Body of pancreas (tissue), 4 donors: ENCODE data around the gene GGA1. TPM values are rescaled to one million over a fixed set of nuclear protein-coding genes. Genes with fewer than 3 reads are reported as not detected.

ENCODE experiments used
- ATAC-seq: fragments of 150-250 bp; one replicate; pipeline ENCODE4 v1.9.1; 2016
- DNase-seq, 4 donors: peaks; one replicate each; pipeline ENCODE4 v3.0.0-alpha.2; 2019
- H3K27ac ChIP-seq, 4 donors: fragments of 200-600 bp; sonication (generic); 1 replicate in 3 of 4; 2 replicates in 1 of 4; pipeline versions ENCODE4 v1.5.1 to v1.6.1; 2016 to 2019; ENCODE audit warnings: mild to moderate bottlenecking in 1 of 4, mixed read lengths in 1 of 4, moderate library complexity in 1 of 4
- H3K27me3 ChIP-seq, 2 donors: fragments of 200-600 bp; sonication (generic); one replicate each; pipeline ENCODE4 v1.6.0; 2016; ENCODE audit warnings: mild to moderate bottlenecking in 1 of 2
- H3K36me3 ChIP-seq, 2 donors: fragments of 200-600 bp; sonication (generic); replicated peaks in 1 of 2; 2 replicates each; pipeline ENCODE4 v1.5.1; 2016; ENCODE audit warnings: low read depth in 2 of 2; ENCODE audit not compliant: insufficient read depth in 1 of 2
- H3K4me1 ChIP-seq: fragments of 200-600 bp; sonication (generic); one replicate; pipeline ENCODE4 v1.6.0; 2016
- H3K4me3 ChIP-seq, 2 donors: fragments of 200-600 bp; sonication (generic); 1 replicate in 1 of 2; 2 replicates in 1 of 2; pipeline ENCODE4 v1.5.1; 2016 to 2019
- H3K9me3 ChIP-seq, 3 donors: fragments of 200-600 bp; sonication (generic); 1 replicate in 2 of 3; 2 replicates in 1 of 3; pipeline ENCODE4 v1.5.1; 2016
- CTCF ChIP-seq, 7 experiments: fragments of 450-650 bp in 4 of 7; fragments of 200-600 bp in 3 of 7; sonication (generic) in 3 of 7; IDR thresholded peaks; one replicate each; pipeline ENCODE4 v1.5.1; 2016 to 2019; ENCODE audit warnings: antibody characterized with exemption in 7 of 7
- POLR2A ChIP-seq, 3 donors: fragments of 450-650 bp; IDR thresholded peaks; one replicate each; pipeline ENCODE4 v1.6.1; 2016; ENCODE audit warnings: antibody characterized with exemption in 3 of 3, mild to moderate bottlenecking in 2 of 3
- WGBS, 2 donors: methylation state at CpG; one replicate each; pipeline ENCODE4 v1.1.5; 2017; 5-methylcytosine and 5-hydroxymethylcytosine counted together
- intact Hi-C: fragments of 100-400 bp; cut with DNase I; formaldehyde crosslinking; loops from one replicate; pipeline ENCODE4 v1.15.1; 2023
- total RNA-seq, 2 donors: library from RNA; depleted of rRNA; stranded (reverse); fragments of >200 nt; gene quantifications; one replicate each; pipeline ENCODE4 v1.1.0, GENCODE V29; 2016

Gene GGA1
- total RNA-seq, 2 donors from 2014 or later, result 38.4 to 42.5 TPM

- no peaks in the 10 kb centered on the region for H3K27me3 ChIP-seq
- ATAC-seq (peak; percentile 71), DNase-seq (peak; percentile 81 to 95 (median 92))
- intact Hi-C loops, result no loop called here
- peak within 1 kb of the TSS in 1 of 2 donors; percentile 19 for H3K4me3 ChIP-seq
- no peaks in the 10 kb centered on the region for H3K9me3 ChIP-seq
- no peaks in the 10 kb centered on the region for H3K36me3 ChIP-seq
- peak within 1 kb of the TSS; percentile 75 to 88 (median 82) for H3K27ac ChIP-seq
- 15 to 21% methylated on average over 28 to 34 of the region's 34 CpGs for WGBS, 2 donors
- TF ChIP-seq POLR2A (IDR thresholded peaks at IDR 0.05), result peak in 2 of 3 donors; percentile 35 to 42
- peak in 2 of 7 experiments; percentile 32 to 40 for TF ChIP-seq CTCF (IDR thresholded peaks at IDR 0.05)
- H3K4me1 ChIP-seq, result peaks cover 33% of the 10 kb centered on the region
Observed at GRCh38 chr22:37674951-37675929, 66.6 kb downstream of the GGA1 start, which contains the start of gene LGALS1. TSS of gene LGALS1 (plus strand) at chr22:37675636. CDS start at chr22:37675703, 67 bp downstream.

GRCh38 chr22:37675930-37676735 lies 67.5 kb downstream of the GGA1 start:
- ATAC-seq (peak; percentile 5), DNase-seq (peak; percentile 29 to 65 (median 48))
- Histone ChIP-seq H3K4me1 (peaks cover 35% of the 10 kb centered on the region), H3K4me3 (peak overlapping the region in 1 of 2 donors; percentile 19), H3K27ac (peak overlapping the region; percentile 75 to 88 (median 82)), H3K36me3 (no peaks in the 10 kb centered on the region), H3K27me3 (no peaks in the 10 kb centered on the region), H3K9me3 (no peaks in the 10 kb centered on the region)
- TF ChIP-seq CTCF (IDR thresholded peaks at IDR 0.05) (no peak), POLR2A (IDR thresholded peaks at IDR 0.05) (no peak)
- 0 to 10% methylated on average over 2 to 17 of the region's 17 CpGs for WGBS, 2 donors
- intact Hi-C loops, result no loop called here

- ATAC-seq (peak; percentile 72), DNase-seq (peak; percentile 86 to 91 (median 88))
- intact Hi-C loops, result no loop called here
- Histone ChIP-seq H3K9me3 (no peaks in the 10 kb centered on the region), H3K4me3 (peak overlapping the region; percentile 6 to 19), H3K4me1 (peaks cover 42% of the 10 kb centered on the region), H3K27ac (peak overlapping the region; percentile 75 to 88 (median 82)), H3K27me3 (no peaks in the 10 kb centered on the region), H3K36me3 (no peaks in the 10 kb centered on the region)
- WGBS, 2 donors, result 2 to 3% methylated on average over 14 to 35 of the region's 42 CpGs
- TF ChIP-seq POLR2A (IDR thresholded peaks at IDR 0.05) (peak in 2 of 3 donors; percentile 52 to 63), CTCF (IDR thresholded peaks at IDR 0.05) (no peak)
Observed at GRCh38 chr22:37676736-37677492, 68.3 kb downstream of the GGA1 start.

- ATAC-seq, result no peak
- DNase-seq, result no peak
- H3K9me3 ChIP-seq, result no peaks in the 10 kb centered on the region
- H3K27ac ChIP-seq, result peak overlapping the region; percentile 75 to 88 (median 82)
- peak overlapping the region in 1 of 2 donors; percentile 19 for H3K4me3 ChIP-seq
- peaks cover 42% of the 10 kb centered on the region for H3K4me1 ChIP-seq
- 45 to 47% methylated on average over 15 of the region's 15 CpGs for WGBS, 2 donors
- intact Hi-C loops, result no loop called here
- H3K27me3 ChIP-seq, result no peaks in the 10 kb centered on the region
- TF ChIP-seq POLR2A (IDR thresholded peaks at IDR 0.05) (no peak), CTCF (IDR thresholded peaks at IDR 0.05) (no peak)
- H3K36me3 ChIP-seq, result no peaks in the 10 kb centered on the region
Observed at GRCh38 chr22:37677493-37677974, 68.9 kb downstream of the GGA1 start.
